ENCODE measurements around the gene KEAP1. TPM values are rescaled to one million over a fixed set of nuclear protein-coding genes. Genes with fewer than 3 reads are reported as not detected.
A peak's percentile ranks its signal among the peaks of the same experiment; 100 is the strongest.

KEAP1 gene
- total and polyA plus RNA-seq, 10 of the 15 experiments (the other 5 are each of a cell fraction or from before 2014, with no cell fraction given) = 1.4 to 87.7 (median 48.6) TPM

GRCh38 chr19:10533646-10534386, 30.7 kb upstream of the KEAP1 start:
- FAIRE-seq (no peak), DNase-seq (ENCODE audit: low read depth, low spot score) (no peak), ATAC-seq (peak; percentile 29; the same call in 1 of the 3 replicates)
- no peaks in the 10 kb centered on the region for H3K27me3 ChIP-seq (replicated peaks in 1 of 2; ENCODE audit: control insufficient read depth in 2 of 2, insufficient read depth in 2 of 2, low read length in 1 of 2)
- H3K27ac ChIP-seq (ENCODE audit: control insufficient read depth, insufficient read depth) = no peak overlapping the region
- POLR2A ChIA-PET = interaction anchor here (0.6 to 1.1 kb wide), 3 partner anchors 9 to 22 kb away, joined by 3 to 9 read pairs (median 4); no protein-coding TSS in a partner anchor
- intact Hi-C loops (cut with micrococcal nuclease; ENCODE audit: unreplicated experiment) = no loop called here
- CTCF ChIA-PET = interaction anchor here (1.0 to 2.6 kb wide), 3 partner anchors 24 to 110 kb away, joined by 3 to 8 read pairs (median 5); no protein-coding TSS in a partner anchor
- peaks cover 2% of the 10 kb centered on the region; the same call in 1 of the 3 replicates for H3K9me3 ChIP-seq (replicated peaks; ENCODE audit: control insufficient read depth, insufficient read depth, low read length)
- no peaks in the 10 kb centered on the region for H4K20me1 ChIP-seq (ENCODE audit: control insufficient read depth, insufficient read depth)
- WGBS (ENCODE audit: insufficient coverage, insufficient replicate concordance, low lambda C conversion rate, missing lambda C conversion rate) = 39% methylated on average over 10 of the region's 10 CpGs
- no peaks in the 10 kb centered on the region for H3K4me1 ChIP-seq (ENCODE audit: control insufficient read depth, insufficient read depth, low read length)
- RAD21 ChIA-PET (ENCODE audit: unreplicated experiment) = no interaction called here
- H3K36me3 ChIP-seq (ENCODE audit: control insufficient read depth in 2 of 2, insufficient read depth in 2 of 2, low read length in 1 of 2) = no peaks in the 10 kb centered on the region
- H3K4me3 ChIP-seq = no peak overlapping the region
- no peaks in the 10 kb centered on the region for H3K79me2 ChIP-seq (ENCODE audit: control insufficient read depth, insufficient read depth, low read length)
- in situ Hi-C loops (cut with MboI) = no loop called here
- no peak overlapping the region for H3K4me2 ChIP-seq (ENCODE audit: control insufficient read depth, insufficient read depth)
- no peak overlapping the region for H3K9ac ChIP-seq (ENCODE audit: control insufficient read depth, insufficient read depth, low read length)
- H2AFZ ChIP-seq (ENCODE audit: control insufficient read depth, low read depth, low read length) = no peak overlapping the region
- BruUV-seq (replicated peaks) = no TSS peak
- SMC1A ChIA-PET (ENCODE audit: uncharacterized antibody, unreplicated experiment) = interaction anchor here (1.0 kb wide), 1 partner anchor 35 kb away, joined by 3 read pairs; no protein-coding TSS in a partner anchor
- no peak for TF ChIP-seq ETV6 (conservative IDR thresholded peaks at IDR 0.05 in 1 of 2, IDR thresholded peaks at IDR 0.05 in 1 of 2; ENCODE audit: borderline replicate concordance in 1 of 2, low read depth in 1 of 2)
- no peak for TF ChIP-seq SMC3 (IDR thresholded peaks at IDR 0.05; ENCODE audit: borderline replicate concordance, low read length)
- TF ChIP-seq, protein P1, sequence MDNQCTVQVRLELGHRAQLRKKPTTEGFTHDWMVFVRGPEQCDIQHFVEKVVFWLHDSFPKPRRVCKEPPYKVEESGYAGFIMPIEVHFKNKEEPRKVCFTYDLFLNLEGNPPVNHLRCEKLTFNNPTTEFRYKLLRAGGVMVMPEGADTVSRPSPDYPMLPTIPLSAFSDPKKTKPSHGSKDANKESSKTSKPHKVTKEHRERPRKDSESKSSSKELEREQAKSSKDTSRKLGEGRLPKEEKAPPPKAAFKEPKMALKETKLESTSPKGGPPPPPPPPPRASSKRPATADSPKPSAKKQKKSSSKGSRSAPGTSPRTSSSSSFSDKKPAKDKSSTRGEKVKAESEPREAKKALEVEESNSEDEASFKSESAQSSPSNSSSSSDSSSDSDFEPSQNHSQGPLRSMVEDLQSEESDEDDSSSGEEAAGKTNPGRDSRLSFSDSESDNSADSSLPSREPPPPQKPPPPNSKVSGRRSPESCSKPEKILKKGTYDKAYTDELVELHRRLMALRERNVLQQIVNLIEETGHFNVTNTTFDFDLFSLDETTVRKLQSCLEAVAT (IDR thresholded peaks at IDR 0.05) = no peak
- TF ChIP-seq EP300 (IDR thresholded peaks at IDR 0.05; ENCODE audit: borderline replicate concordance in 1 of 2, control insufficient read depth in 1 of 2, low read depth in 2 of 2, low read length in 2 of 2) = no peak
- no peak for TF ChIP-seq POLR2AphosphoS2 (IDR thresholded peaks at IDR 0.05; ENCODE audit: low read depth, low read length)
- no peak for TF ChIP-seq PML (IDR thresholded peaks at IDR 0.05; ENCODE audit: low read length)
- TF ChIP-seq, protein P2, sequence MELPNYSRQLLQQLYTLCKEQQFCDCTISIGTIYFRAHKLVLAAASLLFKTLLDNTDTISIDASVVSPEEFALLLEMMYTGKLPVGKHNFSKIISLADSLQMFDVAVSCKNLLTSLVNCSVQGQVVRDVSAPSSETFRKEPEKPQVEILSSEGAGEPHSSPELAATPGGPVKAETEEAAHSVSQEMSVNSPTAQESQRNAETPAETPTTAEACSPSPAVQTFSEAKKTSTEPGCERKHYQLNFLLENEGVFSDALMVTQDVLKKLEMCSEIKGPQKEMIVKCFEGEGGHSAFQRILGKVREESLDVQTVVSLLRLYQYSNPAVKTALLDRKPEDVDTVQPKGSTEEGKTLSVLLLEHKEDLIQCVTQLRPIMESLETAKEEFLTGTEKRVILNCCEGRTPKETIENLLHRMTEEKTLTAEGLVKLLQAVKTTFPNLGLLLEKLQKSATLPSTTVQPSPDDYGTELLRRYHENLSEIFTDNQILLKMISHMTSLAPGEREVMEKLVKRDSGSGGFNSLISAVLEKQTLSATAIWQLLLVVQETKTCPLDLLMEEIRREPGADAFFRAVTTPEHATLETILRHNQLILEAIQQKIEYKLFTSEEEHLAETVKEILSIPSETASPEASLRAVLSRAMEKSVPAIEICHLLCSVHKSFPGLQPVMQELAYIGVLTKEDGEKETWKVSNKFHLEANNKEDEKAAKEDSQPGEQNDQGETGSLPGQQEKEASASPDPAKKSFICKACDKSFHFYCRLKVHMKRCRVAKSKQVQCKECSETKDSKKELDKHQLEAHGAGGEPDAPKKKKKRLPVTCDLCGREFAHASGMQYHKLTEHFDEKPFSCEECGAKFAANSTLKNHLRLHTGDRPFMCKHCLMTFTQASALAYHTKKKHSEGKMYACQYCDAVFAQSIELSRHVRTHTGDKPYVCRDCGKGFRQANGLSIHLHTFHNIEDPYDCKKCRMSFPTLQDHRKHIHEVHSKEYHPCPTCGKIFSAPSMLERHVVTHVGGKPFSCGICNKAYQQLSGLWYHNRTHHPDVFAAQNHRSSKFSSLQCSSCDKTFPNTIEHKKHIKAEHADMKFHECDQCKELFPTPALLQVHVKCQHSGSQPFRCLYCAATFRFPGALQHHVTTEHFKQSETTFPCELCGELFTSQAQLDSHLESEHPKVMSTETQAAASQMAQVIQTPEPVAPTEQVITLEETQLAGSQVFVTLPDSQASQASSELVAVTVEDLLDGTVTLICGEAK (IDR thresholded peaks at IDR 0.05; ENCODE audit: borderline replicate concordance) = no peak
- no peak for TF ChIP-seq SIX5 (IDR thresholded peaks at IDR 0.05; ENCODE audit: low read depth, low read length, severe bottlenecking)
- TF ChIP-seq E2F8 (IDR thresholded peaks at IDR 0.05; ENCODE audit: low read depth, partially characterized antibody) = no peak
- TF ChIP-seq CEBPB (IDR thresholded peaks at IDR 0.05; ENCODE audit: borderline replicate concordance in 1 of 2, low read depth in 2 of 2, low read length in 2 of 2) = no peak
- TF ChIP-seq, protein P3, sequence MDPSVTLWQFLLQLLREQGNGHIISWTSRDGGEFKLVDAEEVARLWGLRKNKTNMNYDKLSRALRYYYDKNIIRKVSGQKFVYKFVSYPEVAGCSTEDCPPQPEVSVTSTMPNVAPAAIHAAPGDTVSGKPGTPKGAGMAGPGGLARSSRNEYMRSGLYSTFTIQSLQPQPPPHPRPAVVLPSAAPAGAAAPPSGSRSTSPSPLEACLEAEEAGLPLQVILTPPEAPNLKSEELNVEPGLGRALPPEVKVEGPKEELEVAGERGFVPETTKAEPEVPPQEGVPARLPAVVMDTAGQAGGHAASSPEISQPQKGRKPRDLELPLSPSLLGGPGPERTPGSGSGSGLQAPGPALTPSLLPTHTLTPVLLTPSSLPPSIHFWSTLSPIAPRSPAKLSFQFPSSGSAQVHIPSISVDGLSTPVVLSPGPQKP (IDR thresholded peaks at IDR 0.05; ENCODE audit: low read depth, low read length) = no peak
- no peak for TF ChIP-seq IRF4 (IDR thresholded peaks at IDR 0.05; ENCODE audit: low read depth, low read length)

Data from GM12878 (cell line).